GM21619 (cell line): ENCODE measurements around the gene VPS33B.
A peak's percentile ranks its signal among the peaks of the same experiment; 100 is the strongest.
"Not testable (repeated sequence)": the region's sequence is repeated elsewhere in the genome, so short reads cannot be mapped to it uniquely, and the experiment has no call there.

Experiments
- ATAC-seq: cut with Tn5 transposase; IDR thresholded peaks from one replicate; pipeline ENCODE4 v1.9.1; 2021; ENCODE audit not compliant: unreplicated experiment

The VPS33B gene

GRCh38 chr15:91022075-91022831 lies at the start of gene VPS33B:
Gene VPS33B (minus strand): TSS chr15:91022594. CDS start chr15:91022249, 345 bp downstream.
- ATAC-seq = peak; percentile 70

- no peak for ATAC-seq
These were observed 49.8 kb upstream of the VPS33B start for GRCh38 chr15:91072161-91072560.

DNA sequence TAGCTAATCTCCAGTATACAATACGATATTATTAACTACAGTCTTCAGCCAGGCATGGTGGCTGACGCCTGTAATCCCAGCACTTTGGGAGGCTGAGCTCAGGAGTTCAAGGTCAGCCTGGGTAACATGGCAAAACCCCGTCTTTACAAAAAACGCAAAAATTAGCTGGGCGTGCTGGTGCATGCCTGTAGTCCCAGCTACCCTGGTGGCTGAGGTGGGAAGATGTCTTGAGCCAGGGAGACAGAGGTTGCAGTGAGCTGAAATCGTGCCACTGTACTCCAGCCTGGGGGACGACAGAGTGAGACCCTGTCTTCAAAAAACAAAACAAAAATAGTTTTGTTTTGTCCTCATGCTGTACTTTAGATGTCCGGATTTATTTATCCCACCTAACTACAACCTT lies 48.5 kb upstream of the VPS33B start:
- ATAC-seq = no peak

DNA sequence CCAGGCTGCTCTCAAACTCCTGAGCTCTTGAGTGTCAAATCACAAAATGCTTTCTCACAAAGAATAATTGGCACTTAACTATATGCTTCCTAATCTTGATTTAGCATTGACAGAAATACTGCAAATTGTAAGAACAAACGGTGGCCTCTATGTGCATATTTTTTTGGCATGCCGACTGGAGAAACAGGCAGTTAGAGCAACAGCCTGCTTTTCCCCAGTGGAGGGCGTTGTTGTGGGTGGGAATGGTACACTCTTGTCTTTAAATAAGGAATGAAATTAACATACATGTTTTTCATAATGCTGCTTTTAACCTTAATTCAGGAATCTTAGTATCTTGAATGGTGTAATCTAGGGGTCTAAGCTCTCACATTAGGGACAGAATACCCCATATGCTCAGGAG lies 46.6 kb upstream of the VPS33B start:
- no peak for ATAC-seq

- ATAC-seq = no peak
These were observed 46.0 kb upstream of the VPS33B start for GRCh38 chr15:91068436-91068835.

DNA sequence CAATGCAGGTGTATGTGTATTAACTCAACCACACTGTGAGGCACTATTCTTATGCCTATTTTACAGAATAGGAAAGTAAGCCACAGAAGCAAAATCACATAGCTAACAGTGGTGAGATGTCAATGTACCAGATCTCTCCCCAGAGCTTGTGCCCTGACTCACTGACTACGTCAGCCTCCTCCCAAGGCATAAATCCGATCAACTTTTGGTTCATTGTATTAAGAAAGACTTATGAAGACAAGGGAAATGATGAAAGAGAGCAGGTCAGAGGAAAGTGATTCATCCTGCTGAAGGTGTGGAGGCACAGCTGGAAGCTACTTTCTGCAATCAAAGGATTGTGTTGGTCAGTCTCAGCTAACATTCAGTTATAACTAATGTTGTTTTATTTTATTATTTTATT lies 44.6 kb upstream of the VPS33B start:
- no peak for ATAC-seq

GRCh38 chr15:91065505-91065904 lies 43.1 kb upstream of the VPS33B start:
- ATAC-seq = no peak

- ATAC-seq = no peak
These were observed 39.6 kb upstream of the VPS33B start for GRCh38 chr15:91061997-91062396.

GRCh38 chr15:91061230-91061629 lies 38.8 kb upstream of the VPS33B start:
- no peak for ATAC-seq

- peak; percentile 60 for ATAC-seq
These were observed 33.3 kb upstream of the VPS33B start for GRCh38 chr15:91055548-91056331.

GRCh38 chr15:91054816-91055215 lies 32.4 kb upstream of the VPS33B start:
- no peak for ATAC-seq

DNA sequence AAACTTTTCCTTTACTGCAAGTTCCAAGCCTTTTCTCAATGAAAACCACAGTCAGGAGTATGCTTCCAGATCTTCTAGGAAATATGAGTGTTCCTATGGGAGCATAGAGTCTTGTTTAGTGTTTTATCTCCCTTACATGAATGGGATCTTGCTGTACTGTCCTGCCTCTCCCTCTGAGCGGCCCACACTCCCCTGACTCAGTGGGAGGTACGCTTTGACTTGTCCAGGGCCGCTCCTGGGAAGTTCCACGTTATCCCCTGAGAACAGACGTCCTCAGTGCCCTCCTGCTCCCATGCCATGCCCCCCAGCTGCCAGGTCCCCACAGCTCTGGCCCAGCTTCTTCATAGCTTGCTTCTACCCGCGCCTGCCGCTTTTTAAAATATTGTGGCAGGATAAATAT lies 28.9 kb upstream of the VPS33B start:
- no peak for ATAC-seq

- peak; percentile 15 for ATAC-seq
These were observed 27.7 kb upstream of the VPS33B start for GRCh38 chr15:91050128-91050455.

GRCh38 chr15:91049378-91050127 lies 27.2 kb upstream of the VPS33B start:
- ATAC-seq = peak; percentile 85

DNA sequence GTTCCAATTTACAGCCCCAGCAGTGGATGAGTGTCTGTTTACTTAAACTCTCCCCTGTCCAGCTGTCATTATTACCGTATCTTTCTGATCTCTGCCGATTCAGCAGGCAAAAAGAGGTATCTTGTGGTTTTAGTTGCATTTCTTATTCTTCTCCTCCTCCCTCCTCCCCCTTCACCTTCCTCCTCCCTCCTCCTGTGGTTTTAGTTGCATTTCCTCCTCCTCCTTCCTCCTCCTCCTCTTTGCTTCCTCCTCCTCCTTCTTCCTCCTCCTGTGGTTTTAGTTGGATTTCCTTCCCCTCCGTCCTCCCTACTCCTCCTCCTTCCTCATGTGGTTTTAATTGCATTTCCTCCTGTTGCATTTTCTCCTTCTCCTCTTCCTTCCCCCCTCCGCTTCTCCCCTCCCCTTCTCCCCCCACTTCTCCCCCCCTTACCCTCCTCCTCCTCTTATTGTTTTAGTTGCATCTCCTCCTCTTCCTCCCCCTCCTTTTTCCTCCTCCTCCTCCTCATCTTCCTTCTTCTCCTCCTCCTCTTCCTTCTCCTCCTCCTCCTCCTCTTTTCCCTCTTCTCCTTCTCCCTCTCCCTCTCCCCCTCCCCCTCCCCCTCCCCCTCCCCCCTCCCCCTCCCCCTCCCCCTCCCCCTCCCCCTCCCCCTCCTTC lies 25.3 kb upstream of the VPS33B start:
- no peak for ATAC-seq

- not testable (repeated sequence) for ATAC-seq
These were observed 23.7 kb upstream of the VPS33B start for GRCh38 chr15:91046056-91046455.

DNA sequence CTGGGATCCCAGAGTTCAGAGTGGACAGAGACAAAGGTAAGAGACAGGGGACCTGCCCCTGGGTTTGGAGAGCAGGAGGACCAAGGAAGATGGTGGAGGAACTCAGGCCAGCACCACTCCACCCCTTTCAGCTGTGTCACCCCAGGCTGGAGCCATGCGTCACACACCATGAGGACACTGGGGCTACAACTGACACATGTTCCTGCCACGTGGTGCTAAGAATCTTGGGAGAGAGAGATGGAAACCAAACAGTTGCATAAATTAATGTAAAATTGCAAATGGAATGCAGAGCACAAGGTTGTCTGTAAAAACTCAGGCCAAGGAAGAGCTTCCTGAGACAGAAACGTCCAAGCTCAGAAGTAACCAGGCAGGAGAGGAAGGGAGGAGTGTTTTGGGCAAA lies 22.7 kb upstream of the VPS33B start:
- ATAC-seq = no peak

- no peak for ATAC-seq
These were observed 20.9 kb upstream of the VPS33B start for GRCh38 chr15:91043202-91043874.

DNA sequence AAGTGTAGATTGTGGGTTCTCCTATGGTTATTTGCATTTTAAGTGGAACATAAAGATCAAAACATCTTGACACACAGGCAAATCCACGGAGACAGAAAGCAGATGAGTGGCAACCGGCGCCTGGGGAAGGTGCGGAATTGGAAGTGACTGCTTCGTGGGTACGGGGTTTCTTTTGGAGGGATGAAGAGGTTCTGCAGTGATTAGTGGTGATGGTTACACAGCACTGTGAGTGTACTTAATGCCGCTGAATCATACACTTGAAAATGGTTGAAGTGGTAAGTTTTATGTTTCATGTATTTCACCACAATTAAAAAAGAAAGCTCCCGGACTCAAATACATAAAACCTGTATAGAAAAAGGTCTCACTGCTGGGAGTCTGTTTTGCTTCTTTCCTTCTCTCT lies 18.5 kb upstream of the VPS33B start:
- ATAC-seq = no peak

- ATAC-seq = no peak
These were observed 17.6 kb upstream of the VPS33B start for GRCh38 chr15:91039996-91040395.
